ENCODE results near the gene FRYL.
A peak's percentile ranks its signal among the peaks of the same experiment; 100 is the strongest.

Gene FRYL

DNA sequence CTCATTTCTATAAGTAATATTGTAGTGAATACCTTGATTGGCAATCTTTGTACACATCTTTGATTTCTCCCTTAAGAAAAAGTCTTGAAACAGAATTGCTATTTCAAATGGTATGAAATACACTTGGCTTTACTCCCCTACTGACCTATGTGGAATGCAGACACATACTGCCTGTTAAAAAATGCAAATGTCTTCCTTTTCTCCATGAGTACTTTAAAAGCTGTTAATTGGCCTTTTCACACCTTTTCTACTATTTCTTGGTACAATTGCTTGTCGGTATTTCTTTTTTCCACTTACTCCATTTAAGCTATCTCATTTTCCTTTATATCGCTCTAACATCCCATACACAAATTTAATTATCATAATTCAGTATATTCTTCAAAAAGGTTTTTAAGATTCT is 87.2 kb downstream of the FRYL start:
- H3K27me3 Mint-ChIP-seq (ENCODE audit: low read depth, poor library complexity) = no peaks in the 10 kb centered on the region
- peaks cover 17% of the 10 kb centered on the region for H3K36me3 Mint-ChIP-seq (ENCODE audit: low read depth)
- H3K27ac Mint-ChIP-seq = no peak overlapping the region
- peaks cover 20% of the 10 kb centered on the region for H3K4me1 Mint-ChIP-seq
- no peak overlapping the region for H3K4me3 Mint-ChIP-seq
- TF ChIP-seq, protein P1, sequence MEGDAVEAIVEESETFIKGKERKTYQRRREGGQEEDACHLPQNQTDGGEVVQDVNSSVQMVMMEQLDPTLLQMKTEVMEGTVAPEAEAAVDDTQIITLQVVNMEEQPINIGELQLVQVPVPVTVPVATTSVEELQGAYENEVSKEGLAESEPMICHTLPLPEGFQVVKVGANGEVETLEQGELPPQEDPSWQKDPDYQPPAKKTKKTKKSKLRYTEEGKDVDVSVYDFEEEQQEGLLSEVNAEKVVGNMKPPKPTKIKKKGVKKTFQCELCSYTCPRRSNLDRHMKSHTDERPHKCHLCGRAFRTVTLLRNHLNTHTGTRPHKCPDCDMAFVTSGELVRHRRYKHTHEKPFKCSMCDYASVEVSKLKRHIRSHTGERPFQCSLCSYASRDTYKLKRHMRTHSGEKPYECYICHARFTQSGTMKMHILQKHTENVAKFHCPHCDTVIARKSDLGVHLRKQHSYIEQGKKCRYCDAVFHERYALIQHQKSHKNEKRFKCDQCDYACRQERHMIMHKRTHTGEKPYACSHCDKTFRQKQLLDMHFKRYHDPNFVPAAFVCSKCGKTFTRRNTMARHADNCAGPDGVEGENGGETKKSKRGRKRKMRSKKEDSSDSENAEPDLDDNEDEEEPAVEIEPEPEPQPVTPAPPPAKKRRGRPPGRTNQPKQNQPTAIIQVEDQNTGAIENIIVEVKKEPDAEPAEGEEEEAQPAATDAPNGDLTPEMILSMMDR (IDR thresholded peaks at IDR 0.05) = no peak
- DNase-seq = no peak
- peaks cover 4% of the 10 kb centered on the region for H3K9me3 Mint-ChIP-seq

DNA sequence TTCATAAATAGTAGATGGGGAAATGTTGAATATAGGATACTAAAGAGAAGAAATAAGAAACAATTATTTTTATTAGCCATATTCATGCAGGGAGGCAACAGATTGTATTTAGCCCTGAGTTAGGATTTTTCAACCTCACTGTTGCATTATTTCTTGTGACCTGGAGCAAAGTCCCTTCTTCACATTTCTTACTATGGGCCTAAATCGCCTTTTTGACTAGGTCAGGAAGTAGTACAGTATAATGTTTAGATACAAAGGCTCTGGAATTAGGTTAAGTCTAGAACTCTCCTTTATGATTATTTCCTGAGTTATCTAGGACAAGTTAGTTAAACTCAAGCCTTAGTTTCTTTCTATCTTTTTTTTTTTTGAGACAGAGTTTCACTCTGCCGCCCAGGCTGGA is 88.0 kb downstream of the FRYL start:
- no peak overlapping the region for H3K4me3 Mint-ChIP-seq
- TF ChIP-seq, protein P1 (IDR thresholded peaks at IDR 0.05) = no peak
- no peak for DNase-seq
- no peaks in the 10 kb centered on the region for H3K27me3 Mint-ChIP-seq (ENCODE audit: low read depth, poor library complexity)
- H3K27ac Mint-ChIP-seq = no peak overlapping the region
- H3K4me1 Mint-ChIP-seq = peaks cover 28% of the 10 kb centered on the region
- H3K36me3 Mint-ChIP-seq (ENCODE audit: low read depth) = peaks cover 14% of the 10 kb centered on the region
- H3K9me3 Mint-ChIP-seq = peaks cover 4% of the 10 kb centered on the region

- Mint-ChIP-seq H3K4me3 (no peak overlapping the region), H3K4me1 (peaks cover 35% of the 10 kb centered on the region), H3K36me3 (ENCODE audit: low read depth) (peaks cover 6% of the 10 kb centered on the region), H3K27ac (peak overlapping the region; percentile 84), H3K9me3 (no peaks in the 10 kb centered on the region), H3K27me3 (ENCODE audit: low read depth, poor library complexity) (no peaks in the 10 kb centered on the region)
- no peak for DNase-seq
- TF ChIP-seq, protein P1 (IDR thresholded peaks at IDR 0.05) = no peak
Observed at GRCh38 chr4:48688953-48689352, 91.1 kb downstream of the FRYL start.

- H3K27ac Mint-ChIP-seq = peak overlapping the region; percentile 57
- H3K9me3 Mint-ChIP-seq = no peaks in the 10 kb centered on the region
- no peak overlapping the region for H3K4me3 Mint-ChIP-seq
- TF ChIP-seq, protein P1 (IDR thresholded peaks at IDR 0.05) = no peak
- DNase-seq = no peak
- H3K36me3 Mint-ChIP-seq (ENCODE audit: low read depth) = peaks cover 21% of the 10 kb centered on the region
- no peaks in the 10 kb centered on the region for H3K27me3 Mint-ChIP-seq (ENCODE audit: low read depth, poor library complexity)
- peaks cover 35% of the 10 kb centered on the region for H3K4me1 Mint-ChIP-seq
Observed at GRCh38 chr4:48687313-48688051, 92.6 kb downstream of the FRYL start.

DNA sequence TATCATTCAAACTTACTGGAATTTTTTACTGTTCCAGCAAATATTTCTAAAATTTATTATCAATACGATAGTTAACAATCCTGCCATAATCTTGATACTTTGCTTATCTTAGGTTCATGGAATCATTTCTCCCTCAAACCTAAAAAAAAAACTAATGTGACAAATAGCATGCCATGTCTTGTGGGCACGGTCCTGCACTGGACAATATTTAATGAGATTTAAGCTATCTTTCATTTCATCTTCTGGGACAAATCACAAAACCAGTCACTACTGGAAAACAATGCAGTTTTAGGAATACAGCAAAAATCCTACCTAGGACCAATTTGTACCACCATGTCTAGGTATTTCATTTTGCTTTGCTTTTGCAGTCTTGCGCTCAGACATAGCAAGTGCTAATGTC is 93.7 kb downstream of the FRYL start:
- H3K9me3 Mint-ChIP-seq = no peaks in the 10 kb centered on the region
- H3K36me3 Mint-ChIP-seq (ENCODE audit: low read depth) = peaks cover 26% of the 10 kb centered on the region
- peaks cover 35% of the 10 kb centered on the region for H3K4me1 Mint-ChIP-seq
- TF ChIP-seq, protein P1 (IDR thresholded peaks at IDR 0.05) = no peak
- H3K27me3 Mint-ChIP-seq (ENCODE audit: low read depth, poor library complexity) = no peaks in the 10 kb centered on the region
- DNase-seq = no peak
- H3K27ac Mint-ChIP-seq = no peak overlapping the region
- no peak overlapping the region for H3K4me3 Mint-ChIP-seq
